IPS-11a (cell line): Measurements from ENCODE around the gene LPP.
A peak's percentile ranks its signal among the peaks of the same experiment; 100 is the strongest.
"Not testable (repeated sequence)": the region's sequence is repeated elsewhere in the genome, so short reads cannot be mapped to it uniquely, and the experiment has no call there.

ENCODE experiments used
- H3K4me3 ChIP-seq: one replicate; pipeline ENCODE4 v1.5.1; 2013; ENCODE audit warnings: low read depth, low read length, control low read depth

LPP gene

GRCh38 chr3:188154014-188154808 lies at the start of gene LPP:
Gene LPP, plus strand, starts transcription at chr3:188154157. Its CDS starts 251,964 bp downstream, at chr3:188406121.
- peak within 1 kb of the TSS; percentile 60 for H3K4me3 ChIP-seq

DNA sequence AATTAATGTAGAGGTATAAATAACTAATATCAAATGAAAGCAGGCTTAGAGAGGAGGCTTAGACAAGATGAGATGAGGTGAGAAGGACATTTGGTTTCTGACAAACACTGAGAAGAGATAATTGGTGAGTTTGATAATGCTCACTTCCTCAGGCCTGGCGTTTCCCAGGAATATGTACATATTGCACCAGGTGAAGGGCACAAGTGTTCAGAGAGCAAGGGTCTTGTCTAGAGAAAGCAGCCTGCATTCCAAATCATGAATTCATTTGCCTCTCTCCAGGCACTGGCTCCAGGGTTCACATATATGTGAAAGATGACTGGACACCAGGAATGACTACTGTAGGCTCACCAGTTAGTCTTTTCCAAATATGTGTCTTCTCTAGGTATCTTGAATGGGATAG lies 48.0 kb upstream of the LPP start:
- no peak overlapping the region for H3K4me3 ChIP-seq

- no peak overlapping the region for H3K4me3 ChIP-seq
Observed at GRCh38 chr3:188106454-188106853, 47.5 kb upstream of the LPP start.

- H3K4me3 ChIP-seq: no peak overlapping the region
Observed at GRCh38 chr3:188106887-188107830, 46.8 kb upstream of the LPP start.

DNA sequence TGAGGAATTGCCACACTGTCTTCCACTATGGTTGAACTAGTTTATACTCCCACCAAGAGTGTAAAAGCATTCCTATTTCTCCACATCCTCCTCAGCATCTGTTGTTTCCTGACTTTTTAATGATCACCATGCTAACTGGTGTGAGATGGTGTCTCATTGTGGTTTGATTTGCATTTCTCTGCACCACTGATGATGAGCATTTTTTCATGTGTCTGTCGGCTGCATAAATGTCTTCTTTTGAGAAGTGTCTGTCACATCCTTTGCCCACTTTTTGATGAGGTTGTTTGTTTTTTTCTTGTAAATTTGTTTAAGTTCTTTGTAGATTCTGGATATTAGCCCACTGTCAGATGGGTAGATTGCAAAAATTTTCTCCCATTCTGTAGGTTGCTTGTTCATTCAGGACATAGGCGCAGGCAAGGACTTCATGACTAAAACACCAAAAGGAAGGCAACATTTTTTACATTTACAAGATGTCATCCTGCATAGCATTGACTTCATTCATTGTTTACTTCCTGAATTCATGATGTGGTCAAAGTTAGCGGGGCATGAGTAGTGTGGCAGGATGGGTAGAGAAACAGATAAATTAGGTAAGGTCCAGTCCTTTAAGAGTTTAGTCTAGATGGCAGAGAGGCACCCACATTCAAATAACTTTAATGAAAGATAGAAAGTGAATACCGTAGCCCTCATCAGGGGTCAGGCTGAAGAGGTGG lies 45.1 kb upstream of the LPP start:
- H3K4me3 ChIP-seq: no peak overlapping the region

- no peak overlapping the region for H3K4me3 ChIP-seq
Observed at GRCh38 chr3:188111002-188111584, 42.9 kb upstream of the LPP start.

GRCh38 chr3:188113756-188114155 lies 40.2 kb upstream of the LPP start:
- H3K4me3 ChIP-seq: no peak overlapping the region

DNA sequence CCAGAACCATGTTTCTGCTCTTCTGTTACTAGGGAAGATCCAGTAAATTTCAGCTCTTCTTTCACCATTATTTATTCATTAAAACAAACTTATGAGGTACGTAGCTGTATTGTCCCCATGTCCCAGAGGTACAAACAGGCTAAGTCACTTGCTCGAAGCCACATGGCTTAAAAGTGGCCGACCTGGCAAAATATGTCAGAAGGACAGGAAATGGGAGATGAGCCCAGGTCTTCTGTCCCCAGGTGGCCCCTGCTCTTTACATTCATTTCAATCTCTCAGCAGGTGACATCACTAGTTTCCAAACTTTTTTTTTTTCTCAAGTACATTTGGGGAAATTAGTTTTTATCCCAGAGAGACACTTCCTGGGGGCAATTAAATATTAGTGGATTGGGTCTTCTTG lies 34.1 kb upstream of the LPP start:
- no peak overlapping the region for H3K4me3 ChIP-seq

GRCh38 chr3:188122571-188123169 lies 31.3 kb upstream of the LPP start:
- no peak overlapping the region for H3K4me3 ChIP-seq

GRCh38 chr3:188123170-188123905 lies 30.6 kb upstream of the LPP start:
- no peak overlapping the region for H3K4me3 ChIP-seq

- no peak overlapping the region for H3K4me3 ChIP-seq
Observed at GRCh38 chr3:188124184-188124583, 29.8 kb upstream of the LPP start.

DNA sequence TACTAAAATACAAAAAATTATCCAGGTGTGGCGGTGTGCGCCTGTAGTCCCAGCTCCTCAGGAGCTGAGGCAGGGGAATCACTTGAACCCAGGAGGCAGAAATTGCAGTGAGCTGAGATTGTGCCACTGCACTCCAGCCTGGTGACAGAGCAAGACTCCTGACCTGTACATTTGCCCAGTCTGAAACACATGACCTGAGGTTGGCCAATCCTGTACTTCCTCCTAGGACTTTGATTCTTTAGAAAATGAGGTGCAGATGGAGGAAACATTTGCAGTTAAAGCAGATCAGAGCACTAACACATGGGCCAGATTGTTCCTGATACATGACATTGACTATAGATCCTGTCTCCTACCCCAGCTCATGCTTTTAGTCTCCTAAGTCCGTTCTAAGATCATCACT lies 28.9 kb upstream of the LPP start:
- no peak overlapping the region for H3K4me3 ChIP-seq

GRCh38 chr3:188126276-188126675 lies 27.7 kb upstream of the LPP start:
- no peak overlapping the region for H3K4me3 ChIP-seq

DNA sequence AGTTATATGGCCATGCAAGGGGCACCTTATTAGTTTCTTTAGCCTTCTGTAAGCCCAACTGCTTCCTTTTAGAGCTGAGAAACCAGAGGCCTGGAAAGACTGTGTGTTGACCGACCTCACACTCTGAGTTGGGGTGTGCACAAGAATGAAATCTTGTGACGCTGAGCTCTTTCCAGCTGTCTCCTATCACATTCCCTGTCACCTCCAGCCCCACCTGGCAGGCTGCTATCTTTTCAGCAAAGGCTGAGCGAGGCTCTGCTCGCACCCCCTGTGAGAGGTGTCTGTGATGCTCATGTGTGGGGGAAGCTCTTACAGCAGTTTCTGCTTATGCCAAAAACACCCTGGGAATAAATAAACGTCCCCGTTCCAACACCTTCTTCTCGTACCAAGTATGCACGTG lies 27.0 kb upstream of the LPP start:
- no peak overlapping the region for H3K4me3 ChIP-seq

GRCh38 chr3:188128905-188129304 lies 25.1 kb upstream of the LPP start:
- H3K4me3 ChIP-seq: no peak overlapping the region

GRCh38 chr3:188131023-188131422 lies 22.9 kb upstream of the LPP start:
- H3K4me3 ChIP-seq: not testable (repeated sequence)

- H3K4me3 ChIP-seq: no peak overlapping the region
Observed at GRCh38 chr3:188133219-188133618, 20.7 kb upstream of the LPP start.

DNA sequence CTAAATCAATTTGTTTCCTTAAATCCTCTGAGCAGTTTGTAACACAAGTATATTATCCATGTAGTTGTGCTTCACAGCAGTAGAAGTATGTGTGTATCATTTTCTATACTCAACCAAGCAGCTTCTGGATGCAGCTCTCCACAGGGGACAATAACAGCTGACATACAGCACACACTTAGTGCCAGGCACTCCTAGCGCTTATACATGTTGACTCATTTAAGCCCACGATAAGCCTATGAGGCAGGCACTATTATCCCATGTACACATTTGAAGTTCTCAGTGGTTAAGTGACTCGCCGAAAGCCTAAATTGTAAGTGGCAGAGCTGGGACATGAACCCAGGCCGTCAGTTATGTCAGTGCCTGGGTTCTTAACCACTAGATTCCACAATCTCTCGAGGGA lies 20.3 kb upstream of the LPP start:
- no peak overlapping the region for H3K4me3 ChIP-seq

- H3K4me3 ChIP-seq: no peak overlapping the region
Observed at GRCh38 chr3:188134079-188134478, 19.9 kb upstream of the LPP start.

DNA sequence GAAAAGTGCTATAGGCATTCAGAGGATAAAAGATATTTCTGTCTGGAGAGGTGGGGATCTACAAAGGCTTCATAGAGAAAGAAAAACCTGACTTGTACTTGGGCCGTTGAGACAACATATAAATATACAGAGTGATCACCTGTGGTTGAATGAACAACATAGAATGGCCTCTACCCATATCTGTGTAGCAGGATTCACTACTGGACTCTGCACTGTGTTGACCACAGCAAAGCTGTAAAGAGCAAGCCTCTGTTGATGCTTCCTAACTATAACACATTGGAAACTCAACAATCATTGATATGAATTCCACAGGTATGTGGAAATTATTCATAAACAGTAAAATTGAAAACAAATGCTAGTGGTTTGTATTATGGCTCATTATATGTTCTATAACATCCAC lies 19.1 kb upstream of the LPP start:
- H3K4me3 ChIP-seq: no peak overlapping the region
